Naive B cell (primary cell): Measurements from ENCODE around the gene CFAP157. TPM values are rescaled to one million over a fixed set of nuclear protein-coding genes. Genes with fewer than 3 reads are reported as not detected.

Experiments
- ATAC-seq, 2 donors: fragments of 150-1000 bp; cut with Tn5 transposase; 2 replicates each; pipeline ENCODE4 v1.10.0; 2021; ENCODE audit warnings: low read depth in 2 of 2, mild to moderate bottlenecking in 2 of 2, moderate library complexity in 2 of 2
- DNase-seq: peaks from one replicate; pipeline ENCODE4 v3.0.0; 2022
- H3K27ac Mint-ChIP-seq, 6 donors: one replicate each; pipeline ENCODE4 v1.8.0; 2020 to 2022; ENCODE audit warnings: mild to moderate bottlenecking in 6 of 6, mixed read lengths in 6 of 6, moderate library complexity in 5 of 6, inconsistent platforms in 2 of 6
- H3K27me3 Mint-ChIP-seq, 3 donors: one replicate each; pipeline ENCODE4 v1.8.0; 2021 to 2022; ENCODE audit warnings: mixed read lengths in 3 of 3, mild to moderate bottlenecking in 1 of 3
- H3K36me3 Mint-ChIP-seq, 2 donors: one replicate each; pipeline ENCODE4 v1.8.0; 2020 to 2022; ENCODE audit warnings: mixed read lengths in 2 of 2, inconsistent platforms in 1 of 2, mild to moderate bottlenecking in 1 of 2
- H3K4me1 Mint-ChIP-seq, 3 donors: one replicate each; pipeline ENCODE4 v1.8.0; 2020 to 2022; ENCODE audit warnings: mixed read lengths in 3 of 3, inconsistent platforms in 1 of 3, mild to moderate bottlenecking in 1 of 3, moderate library complexity in 1 of 3
- H3K4me3 Mint-ChIP-seq, 8 donors: one replicate each; pipeline ENCODE4 v1.8.0; 2020 to 2022; ENCODE audit warnings: mild to moderate bottlenecking in 8 of 8, mixed read lengths in 8 of 8, moderate library complexity in 8 of 8, inconsistent platforms in 2 of 8
- H3K9me3 Mint-ChIP-seq, 7 donors: one replicate each; pipeline ENCODE4 v1.8.0; 2020 to 2022; ENCODE audit warnings: mixed read lengths in 7 of 7, mild to moderate bottlenecking in 5 of 7, inconsistent platforms in 2 of 7, moderate library complexity in 1 of 7
- polyA plus RNA-seq, 6 donors: library from polyadenylated mRNA; unstranded; fragments of 300-500 nt; fragmentation: Illumina TruSeq; gene quantifications; one replicate each; pipeline ENCODE4 v1.2.3, GENCODE V29; 2021; ENCODE audit warnings: low read depth in 6 of 6

Gene CFAP157
- polyA plus RNA-seq, 6 donors from 2014 or later, result 0.13 to 0.46 (median 0.40) TPM; not detected in 3

GRCh38 chr9:127698985-127699670 is 7.7 kb upstream of the CFAP157 start:
- peak; percentile 96 to 99 for ATAC-seq
- peak; percentile 86 for DNase-seq

GRCh38 chr9:127700140-127700539 is 6.6 kb upstream of the CFAP157 start:
- no peaks in the 10 kb centered on the region for H3K9me3 Mint-ChIP-seq
- no peaks in the 10 kb centered on the region for H3K36me3 Mint-ChIP-seq
- H3K27me3 Mint-ChIP-seq, result no peaks in the 10 kb centered on the region
- ATAC-seq (no peak), DNase-seq (no peak)
- peak overlapping the region in 3 of 6 donors; percentile 14 to 96 (median 36) for H3K27ac Mint-ChIP-seq
- peaks cover 10 to 18% (median 14%) of the 10 kb centered on the region in 3 donors for H3K4me1 Mint-ChIP-seq
- peak overlapping the region in 7 of 8 donors; percentile 15 to 89 (median 85) for H3K4me3 Mint-ChIP-seq

More at GRCh38 chr9:127698985-127699670, 7.7 kb upstream of the CFAP157 start:
- Mint-ChIP-seq H3K4me1 (peaks cover 10 to 18% (median 14%) of the 10 kb centered on the region in 3 donors), H3K4me3 (peak overlapping the region; percentile 76 to 91 (median 88)), H3K9me3 (no peaks in the 10 kb centered on the region), H3K27ac (peak overlapping the region; percentile 36 to 96 (median 90)), H3K27me3 (no peaks in the 10 kb centered on the region), H3K36me3 (no peaks in the 10 kb centered on the region)

GRCh38 chr9:127700594-127701255 is 6.1 kb upstream of the CFAP157 start:
- no peak for ATAC-seq
- Mint-ChIP-seq H3K4me3 (peak overlapping the region in 3 of 8 donors; percentile 47 to 88 (median 76)), H3K4me1 (peaks cover 10 to 18% (median 14%) of the 10 kb centered on the region in 3 donors), H3K36me3 (no peaks in the 10 kb centered on the region), H3K27me3 (no peaks in the 10 kb centered on the region), H3K9me3 (no peaks in the 10 kb centered on the region), H3K27ac (peak overlapping the region in 2 of 6 donors; percentile 39 to 49)
- no peak for DNase-seq

GRCh38 chr9:127703289-127703946 is 3.4 kb upstream of the CFAP157 start:
- ATAC-seq (no peak), DNase-seq (no peak)
- no peaks in the 10 kb centered on the region for H3K36me3 Mint-ChIP-seq
- H3K9me3 Mint-ChIP-seq, result no peaks in the 10 kb centered on the region
- no peaks in the 10 kb centered on the region for H3K27me3 Mint-ChIP-seq
- peaks cover 14 to 21% (median 17%) of the 10 kb centered on the region in 3 donors for H3K4me1 Mint-ChIP-seq
- no peak overlapping the region for H3K27ac Mint-ChIP-seq
- no peak overlapping the region for H3K4me3 Mint-ChIP-seq

- Mint-ChIP-seq H3K27me3 (no peaks in the 10 kb centered on the region), H3K36me3 (no peaks in the 10 kb centered on the region), H3K4me3 (peak overlapping the region in 1 of 8 donors; percentile 54), H3K9me3 (peaks cover 0 to 2% (median 0%) of the 10 kb centered on the region in 7 donors), H3K4me1 (peaks cover 0 to 10% (median 6%) of the 10 kb centered on the region in 3 donors), H3K27ac (peak overlapping the region in 2 of 6 donors; percentile 6 to 14)
- ATAC-seq (no peak), DNase-seq (no peak)
Observed at GRCh38 chr9:127705577-127706379, 1.0 kb upstream of the CFAP157 start.

- Mint-ChIP-seq H3K36me3 (no peaks in the 10 kb centered on the region), H3K27me3 (no peaks in the 10 kb centered on the region), H3K4me3 (no peak overlapping the region), H3K4me1 (peaks cover 6 to 17% (median 12%) of the 10 kb centered on the region in 3 donors), H3K9me3 (peaks cover 0 to 2% (median 0%) of the 10 kb centered on the region in 7 donors), H3K27ac (peak overlapping the region in 1 of 6 donors; percentile 65)
- DNase-seq, result no peak
- peak in 1 of 2 donors; percentile 47 for ATAC-seq
Observed at GRCh38 chr9:127707766-127708165, 978 bp downstream of the CFAP157 start.

GRCh38 chr9:127708952-127709587 is 2.3 kb downstream of the CFAP157 start:
- no peaks in the 10 kb centered on the region for H3K27me3 Mint-ChIP-seq
- H3K27ac Mint-ChIP-seq, result no peak overlapping the region
- DNase-seq, result no peak
- H3K9me3 Mint-ChIP-seq, result peaks cover 0 to 2% (median 0%) of the 10 kb centered on the region in 7 donors
- H3K4me3 Mint-ChIP-seq, result peak overlapping the region in 1 of 8 donors; percentile 64
- no peak for ATAC-seq
- H3K36me3 Mint-ChIP-seq, result no peaks in the 10 kb centered on the region
- H3K4me1 Mint-ChIP-seq, result peaks cover 6 to 20% (median 12%) of the 10 kb centered on the region in 3 donors

GRCh38 chr9:127710204-127710783 is 3.5 kb downstream of the CFAP157 start:
- Mint-ChIP-seq H3K4me3 (peak overlapping the region in 1 of 8 donors; percentile 52), H3K36me3 (no peaks in the 10 kb centered on the region), H3K27me3 (no peaks in the 10 kb centered on the region), H3K27ac (peak overlapping the region in 2 of 6 donors; percentile 70 to 90), H3K9me3 (peaks cover 0 to 2% (median 0%) of the 10 kb centered on the region in 7 donors), H3K4me1 (peaks cover 12 to 27% (median 13%) of the 10 kb centered on the region in 3 donors)
- ATAC-seq (no peak), DNase-seq (no peak)

- Mint-ChIP-seq H3K4me3 (peak overlapping the region in 2 of 8 donors; percentile 47 to 58), H3K27me3 (no peaks in the 10 kb centered on the region), H3K9me3 (peaks cover 0 to 2% (median 0%) of the 10 kb centered on the region in 7 donors), H3K27ac (peak overlapping the region in 1 of 6 donors; percentile 51), H3K4me1 (peaks cover 21 to 36% (median 23%) of the 10 kb centered on the region in 3 donors), H3K36me3 (no peaks in the 10 kb centered on the region)
- ATAC-seq (no peak), DNase-seq (no peak)
Observed at GRCh38 chr9:127711226-127711701, 4.5 kb downstream of the CFAP157 start.

GRCh38 chr9:127711831-127712274 is 5.1 kb downstream of the CFAP157 start:
- H3K36me3 Mint-ChIP-seq, result no peaks in the 10 kb centered on the region
- no peaks in the 10 kb centered on the region for H3K27me3 Mint-ChIP-seq
- H3K9me3 Mint-ChIP-seq, result peaks cover 0 to 2% (median 0%) of the 10 kb centered on the region in 7 donors
- H3K4me1 Mint-ChIP-seq, result peaks cover 21 to 38% (median 23%) of the 10 kb centered on the region in 3 donors
- ATAC-seq (no peak), DNase-seq (no peak)
- peak overlapping the region in 1 of 6 donors; percentile 47 for H3K27ac Mint-ChIP-seq
- peak overlapping the region in 4 of 8 donors; percentile 6 to 54 (median 32) for H3K4me3 Mint-ChIP-seq

GRCh38 chr9:127712371-127712770 is 5.6 kb downstream of the CFAP157 start:
- Mint-ChIP-seq H3K4me1 (peaks cover 21 to 38% (median 22%) of the 10 kb centered on the region in 3 donors), H3K36me3 (no peaks in the 10 kb centered on the region), H3K27me3 (no peaks in the 10 kb centered on the region), H3K9me3 (peaks cover 0 to 2% (median 0%) of the 10 kb centered on the region in 7 donors), H3K4me3 (peak overlapping the region in 4 of 8 donors; percentile 9 to 54 (median 30)), H3K27ac (no peak overlapping the region)
- ATAC-seq (no peak), DNase-seq (no peak)

GRCh38 chr9:127712867-127713266 is 6.1 kb downstream of the CFAP157 start:
- Mint-ChIP-seq H3K9me3 (peaks cover 0 to 2% (median 0%) of the 10 kb centered on the region in 7 donors), H3K36me3 (no peaks in the 10 kb centered on the region), H3K27me3 (no peaks in the 10 kb centered on the region), H3K27ac (no peak overlapping the region), H3K4me1 (peaks cover 17 to 34% (median 21%) of the 10 kb centered on the region in 3 donors), H3K4me3 (peak overlapping the region in 1 of 8 donors; percentile 43)
- ATAC-seq (no peak), DNase-seq (no peak)
